Spinal cord (tissue), 10 donors: ENCODE data around the gene ZYG11A. TPM values are rescaled to one million over a fixed set of nuclear protein-coding genes. Genes with fewer than 3 reads are reported as not detected.

ENCODE experiments used
- DNase-seq, 6 donors: peaks; one replicate each; pipeline versions ENCODE4 v3.0.0 to v3.0.0-alpha.2; 2013 to 2015; ENCODE audit warnings: low spot score in 6 of 6, low read depth in 4 of 6
- H3K27ac ChIP-seq: one replicate; pipeline ENCODE4 v1.5.1; 2013; ENCODE audit warnings: low read depth, low read length, control low read depth
- H3K27me3 ChIP-seq: one replicate; pipeline ENCODE4 v1.6.1; 2013; ENCODE audit warnings: low read length; ENCODE audit not compliant: control insufficient read depth, insufficient read depth
- H3K36me3 ChIP-seq: one replicate; pipeline ENCODE4 v1.6.1; 2013; ENCODE audit warnings: low read length; ENCODE audit not compliant: control insufficient read depth, insufficient read depth
- H3K4me1 ChIP-seq: one replicate; pipeline ENCODE4 v1.6.1; 2013; ENCODE audit warnings: low read length; ENCODE audit not compliant: control insufficient read depth, insufficient read depth
- H3K4me3 ChIP-seq: one replicate; pipeline ENCODE4 v1.5.1; 2013; ENCODE audit warnings: low read depth, low read length, control low read depth
- H3K9me3 ChIP-seq: one replicate; pipeline ENCODE4 v1.6.1; 2013; ENCODE audit warnings: low read length; ENCODE audit not compliant: control insufficient read depth, insufficient read depth
- WGBS: methylation state at CpG from one replicate; pipeline ENCODE4 v1.1.5; 2013; ENCODE audit warnings: missing lambda C conversion rate; ENCODE audit not compliant: insufficient coverage; 5-methylcytosine and 5-hydroxymethylcytosine counted together
- polyA plus RNA-seq, 2 donors: library from polyadenylated mRNA; unstranded; fragments of 120-200 nt; gene quantifications; one replicate each; pipeline ENCODE4 v1.2.1, GENCODE V29; 2013; ENCODE audit not compliant: insufficient read length in 2 of 2
- total RNA-seq, 2 donors: library from RNA; depleted of rRNA in 1 of 2; stranded (reverse); fragments of 120-200 nt in 1 of 2; fragments of >200 nt in 1 of 2; gene quantifications; one replicate each; pipeline versions ENCODE4 v1.2.3 to v1.2.4, GENCODE V29; 2013 to 2014
- donor health status: healthy.

The ZYG11A gene
- total and polyA plus RNA-seq, 4 donors, result 0.06 to 0.59 (median 0.38) TPM

DNA sequence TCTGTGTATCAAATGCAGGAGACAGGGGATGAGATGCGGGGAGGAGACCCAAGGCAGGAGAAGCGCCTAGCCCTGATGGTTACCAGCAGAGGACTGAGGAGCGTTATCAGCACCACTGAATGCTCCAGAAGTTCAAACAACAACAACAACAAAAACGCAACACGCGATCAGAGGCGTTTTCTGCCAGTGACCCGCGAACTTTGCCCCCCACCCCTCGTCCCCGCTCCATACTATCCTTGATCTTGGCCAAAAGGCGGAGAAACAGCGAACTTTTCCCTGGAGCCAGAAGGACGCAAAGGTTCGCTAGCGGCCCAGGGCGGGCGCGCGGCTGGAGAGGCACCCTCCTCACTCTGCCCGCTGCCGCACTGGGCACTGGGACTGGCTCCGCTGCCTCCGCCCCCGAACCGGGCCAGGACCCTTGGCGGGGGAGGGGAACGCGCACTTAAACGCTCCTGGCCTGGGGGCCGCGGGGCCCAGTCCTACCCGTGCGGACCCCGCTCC, 78.3 kb downstream of the ZYG11A start:
- H3K4me1 ChIP-seq, result peaks cover 11% of the 10 kb centered on the region
- peak overlapping the region; percentile 50 for H3K4me3 ChIP-seq
- DNase-seq, result peak in 1 of 6 donors; percentile 9
- no peaks in the 10 kb centered on the region for H3K36me3 ChIP-seq
- 13% methylated on average over 31 of the region's 35 CpGs for WGBS
- H3K9me3 ChIP-seq, result no peaks in the 10 kb centered on the region
- peaks cover 29% of the 10 kb centered on the region for H3K27me3 ChIP-seq
- H3K27ac ChIP-seq, result no peak overlapping the region

DNA sequence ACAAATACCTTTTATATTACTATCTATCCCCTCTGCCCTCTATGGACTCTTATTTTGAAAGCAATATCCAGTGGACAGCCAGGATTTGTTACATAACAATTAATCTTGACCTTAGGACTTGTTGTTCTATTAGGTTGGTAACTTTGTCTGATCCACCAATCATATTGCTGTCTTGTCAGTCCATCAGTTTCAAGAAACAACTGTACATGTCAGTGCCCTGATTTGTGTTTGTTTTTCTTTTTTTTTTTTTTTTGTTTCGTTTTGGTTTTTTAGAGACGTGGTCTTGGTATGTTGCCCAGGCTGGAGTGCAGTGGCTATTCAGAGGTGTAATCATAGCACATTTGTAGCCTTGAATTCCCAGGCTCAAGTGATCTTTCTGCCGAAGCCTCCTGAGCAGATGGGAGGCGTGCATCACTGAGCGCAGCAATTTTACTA, 83.0 kb downstream of the ZYG11A start:
- no peak overlapping the region for H3K27ac ChIP-seq
- 77% methylated on average over 2 of the region's 5 CpGs for WGBS
- DNase-seq, result peak in 1 of 6 donors; percentile 10

DNA sequence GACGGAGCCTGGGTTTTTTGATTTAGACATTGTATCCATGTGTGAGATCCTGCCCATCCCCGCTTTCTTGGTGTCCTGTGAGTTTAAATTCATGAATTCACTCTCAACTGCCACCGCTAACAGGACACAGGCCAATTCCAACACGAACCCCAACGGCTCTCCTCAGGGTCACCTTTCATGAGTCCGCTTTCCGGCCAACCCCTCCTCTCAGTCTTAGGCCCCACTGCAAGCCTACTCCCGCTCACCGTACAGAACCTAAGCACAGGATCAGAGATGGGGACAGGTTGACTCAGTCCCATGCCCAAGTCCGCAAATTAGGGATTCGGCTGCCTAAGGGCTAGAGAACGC, 84.3 kb downstream of the ZYG11A start:
- peak overlapping the region; percentile 60 for H3K27ac ChIP-seq
- no peaks in the 10 kb centered on the region for H3K9me3 ChIP-seq
- no peaks in the 10 kb centered on the region for H3K36me3 ChIP-seq
- peak in 2 of 6 donors; percentile 10 to 31 for DNase-seq
- H3K4me1 ChIP-seq, result peaks cover 15% of the 10 kb centered on the region
- H3K4me3 ChIP-seq, result peak overlapping the region; percentile 76
- H3K27me3 ChIP-seq, result peaks cover 17% of the 10 kb centered on the region
- WGBS, result 10% methylated on average over 11 of the region's 12 CpGs

More for the DNA sequence above, 83.0 kb downstream of the ZYG11A start:
- Histone ChIP-seq H3K9me3 (no peaks in the 10 kb centered on the region), H3K4me1 (peaks cover 27% of the 10 kb centered on the region), H3K36me3 (no peaks in the 10 kb centered on the region), H3K27me3 (peaks cover 29% of the 10 kb centered on the region), H3K4me3 (no peak overlapping the region)

DNA sequence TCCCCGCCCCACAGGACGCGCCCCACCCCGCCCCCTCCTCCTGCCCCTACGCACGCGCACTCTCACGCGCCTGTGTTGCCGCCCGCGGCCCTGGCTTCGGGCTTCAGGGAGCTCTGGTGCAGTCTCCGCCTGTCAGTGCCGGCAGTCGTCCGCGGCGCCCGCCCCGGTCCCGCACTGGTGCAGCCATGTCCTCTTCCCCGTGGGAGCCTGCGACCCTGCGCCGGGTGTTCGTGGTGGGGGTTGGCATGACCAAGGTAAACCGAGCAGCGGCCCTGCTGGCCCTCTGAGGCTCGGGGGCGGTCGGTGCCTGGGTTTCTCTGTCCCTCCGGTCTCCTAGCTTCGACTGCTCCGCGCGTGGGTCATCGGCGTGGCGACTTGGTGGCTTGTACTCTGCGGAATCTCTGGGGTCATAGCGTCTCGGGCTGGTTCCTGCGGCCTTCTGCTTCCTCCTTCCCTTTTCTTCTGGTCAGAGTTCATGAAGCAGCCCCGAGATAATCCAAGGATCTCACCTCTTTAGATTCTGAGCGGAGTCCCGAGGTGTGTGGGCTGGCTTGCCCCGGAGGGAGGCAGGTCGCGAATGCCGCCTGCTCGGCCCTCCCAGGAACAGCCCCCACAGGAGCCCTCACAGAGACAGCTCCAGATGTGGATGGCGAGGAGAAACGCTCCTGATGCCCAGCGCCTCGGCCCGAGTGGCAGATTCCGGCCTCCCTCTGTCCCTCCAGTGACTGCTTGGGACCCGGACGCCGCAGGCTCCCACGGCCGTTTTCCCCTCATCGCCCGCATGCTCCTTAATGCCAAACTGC, 84.9 kb downstream of the ZYG11A start, which contains the start of gene SCP2:
TSS of gene SCP2 (plus strand) at position 65 of the 803 bp plus-strand sequence. CDS start at position 186, 121 bp downstream.
- Histone ChIP-seq H3K4me1 (peaks cover 15% of the 10 kb centered on the region), H3K36me3 (no peaks in the 10 kb centered on the region), H3K9me3 (no peaks in the 10 kb centered on the region), H3K27ac (peak within 1 kb of the TSS; percentile 60), H3K27me3 (peaks cover 11% of the 10 kb centered on the region), H3K4me3 (peak within 1 kb of the TSS; percentile 76)
- peak; percentile 33 to 91 (median 51) for DNase-seq
- WGBS, result under 1% methylated on average over 56 of the region's 65 CpGs

DNA sequence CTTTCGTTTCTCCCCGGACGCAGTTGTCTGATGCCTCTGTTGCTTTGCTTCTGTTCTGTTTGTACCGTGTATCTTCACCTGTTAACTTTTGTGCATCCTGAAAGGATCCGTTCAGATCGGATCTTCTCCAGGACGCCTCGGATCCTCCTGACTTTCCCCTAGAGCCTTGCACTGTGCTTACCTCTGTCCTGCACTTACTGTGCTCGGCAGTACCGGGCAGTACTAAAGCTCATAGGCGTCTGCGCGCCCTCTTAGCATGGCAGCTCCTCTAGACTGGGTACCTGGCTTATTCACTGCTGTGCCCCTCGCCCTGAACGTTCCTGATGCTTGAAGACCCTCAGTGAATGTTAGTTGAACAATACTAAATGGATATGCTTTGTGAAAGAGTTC, 85.5 kb downstream of the ZYG11A start:
- H3K36me3 ChIP-seq, result no peaks in the 10 kb centered on the region
- peaks cover 15% of the 10 kb centered on the region for H3K4me1 ChIP-seq
- no peak overlapping the region for H3K27ac ChIP-seq
- peak in 2 of 6 donors; percentile 28 to 58 for DNase-seq
- H3K4me3 ChIP-seq, result peak overlapping the region; percentile 76
- H3K9me3 ChIP-seq, result no peaks in the 10 kb centered on the region
- WGBS, result 19% methylated on average over 13 of the region's 15 CpGs
- peaks cover 5% of the 10 kb centered on the region for H3K27me3 ChIP-seq

DNA sequence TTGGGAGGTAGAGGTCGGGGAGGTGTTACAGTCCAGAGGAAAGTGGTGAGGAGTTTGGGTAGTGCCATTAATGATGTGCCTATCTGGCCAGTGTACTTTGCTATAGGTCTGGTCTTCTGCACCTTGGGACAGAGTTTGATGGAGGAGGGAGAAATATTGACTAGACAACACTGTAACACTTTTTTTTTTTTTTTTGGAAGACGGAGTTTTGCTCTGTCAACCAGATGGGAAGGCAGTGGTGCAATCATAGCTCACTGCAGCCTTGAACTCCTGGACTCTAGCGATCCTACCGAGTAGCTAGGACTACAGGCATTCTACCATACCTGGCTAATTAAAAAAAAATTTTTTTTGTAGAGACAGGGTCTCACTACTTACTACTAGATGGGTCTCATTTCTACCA, 86.5 kb downstream of the ZYG11A start:
- WGBS, result no CpG with 5 or more reads among the region's 4 CpGs
- H3K27me3 ChIP-seq, result no peaks in the 10 kb centered on the region
- H3K4me3 ChIP-seq, result no peak overlapping the region
- H3K4me1 ChIP-seq, result peaks cover 15% of the 10 kb centered on the region
- no peaks in the 10 kb centered on the region for H3K9me3 ChIP-seq
- no peaks in the 10 kb centered on the region for H3K36me3 ChIP-seq
- H3K27ac ChIP-seq, result no peak overlapping the region
- no peak for DNase-seq

DNA sequence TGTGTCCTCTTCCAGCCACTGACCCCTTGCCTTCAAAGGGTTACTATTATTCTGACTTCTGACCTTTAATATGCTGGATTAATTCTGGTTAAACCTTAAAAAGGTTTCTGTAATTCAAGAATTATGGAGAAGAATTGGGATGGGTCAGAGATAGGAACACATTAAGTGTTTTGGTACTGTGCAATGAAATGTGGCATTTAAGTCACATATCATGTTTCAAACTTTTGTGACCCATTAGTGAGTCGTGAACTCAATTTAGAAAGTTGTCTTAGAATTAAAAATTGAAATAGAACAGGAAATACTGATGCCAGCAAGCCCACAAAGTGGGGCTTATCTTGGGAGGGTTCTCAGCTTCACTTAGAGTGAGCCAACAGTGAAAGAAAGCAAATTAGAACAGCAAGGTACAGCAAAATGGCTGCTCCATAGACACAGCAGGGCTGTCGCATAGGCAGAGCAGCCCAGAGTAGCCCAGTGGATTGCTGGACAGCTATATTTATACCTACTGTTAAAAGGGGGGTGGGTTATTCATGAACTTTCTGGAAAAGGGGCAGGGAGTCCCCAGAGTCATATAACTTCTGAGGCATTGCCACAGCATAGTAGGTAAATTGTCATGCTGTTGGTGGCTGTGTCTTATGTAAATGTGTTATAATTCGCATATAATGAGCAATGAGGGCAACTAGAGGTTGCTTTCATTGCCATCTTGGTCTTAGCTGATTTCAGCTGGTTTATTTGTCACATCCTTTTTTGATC, 95.0 kb downstream of the ZYG11A start:
- Histone ChIP-seq H3K27ac (no peak overlapping the region), H3K27me3 (no peaks in the 10 kb centered on the region), H3K36me3 (no peaks in the 10 kb centered on the region), H3K9me3 (no peaks in the 10 kb centered on the region), H3K4me1 (no peaks in the 10 kb centered on the region), H3K4me3 (no peak overlapping the region)
- DNase-seq, result no peak
- 82% methylated on average over 3 of the region's 3 CpGs for WGBS

DNA sequence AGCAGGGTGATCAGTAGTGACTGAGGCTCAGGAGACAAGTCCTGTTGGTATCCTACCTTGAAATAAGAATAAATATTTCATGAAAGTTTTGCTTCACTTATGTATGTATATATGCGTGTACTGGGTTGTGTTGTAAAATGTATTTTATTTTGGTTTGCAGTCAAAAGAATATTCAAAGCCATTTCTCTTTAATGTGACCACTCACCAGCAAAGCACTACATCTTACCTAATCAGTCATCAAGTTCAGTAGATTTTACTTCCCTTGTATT, 95.6 kb downstream of the ZYG11A start:
- no CpG with 5 or more reads among the region's 1 CpG for WGBS
- DNase-seq, result no peak
- no peaks in the 10 kb centered on the region for H3K27me3 ChIP-seq
- no peaks in the 10 kb centered on the region for H3K36me3 ChIP-seq
- H3K4me3 ChIP-seq, result no peak overlapping the region
- no peak overlapping the region for H3K27ac ChIP-seq
- H3K9me3 ChIP-seq, result no peaks in the 10 kb centered on the region
- H3K4me1 ChIP-seq, result no peaks in the 10 kb centered on the region

DNA sequence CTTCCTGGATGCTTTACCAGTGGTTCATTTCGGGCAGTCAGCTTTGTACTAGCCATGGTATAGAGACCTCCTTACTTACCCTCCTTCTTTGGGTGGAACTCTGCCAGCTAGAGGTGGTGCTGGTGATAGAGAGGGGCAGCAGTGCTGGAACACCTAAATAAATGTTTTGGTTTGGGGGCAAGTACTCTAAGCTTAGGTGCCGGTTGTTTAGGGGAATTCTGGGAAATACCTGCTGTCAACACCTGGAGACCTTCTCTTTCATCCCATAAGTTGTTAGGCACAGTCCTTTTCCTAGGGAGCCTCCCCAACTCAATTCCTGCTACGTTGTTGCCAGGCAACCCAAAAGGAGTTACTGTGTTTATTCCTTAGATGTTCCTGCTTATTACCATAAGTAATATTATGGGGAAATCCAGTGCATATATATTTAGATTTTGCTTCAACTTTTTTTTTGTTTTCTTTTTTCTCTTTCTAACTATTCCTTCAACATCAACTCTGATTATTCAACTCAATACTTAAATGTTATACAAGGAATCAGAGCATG, 101.4 kb downstream of the ZYG11A start:
- no peak overlapping the region for H3K27ac ChIP-seq
- DNase-seq, result no peak
- no peaks in the 10 kb centered on the region for H3K27me3 ChIP-seq
- no peak overlapping the region for H3K4me3 ChIP-seq
- H3K36me3 ChIP-seq, result peaks cover 3% of the 10 kb centered on the region
- no peaks in the 10 kb centered on the region for H3K4me1 ChIP-seq
- no peaks in the 10 kb centered on the region for H3K9me3 ChIP-seq
- WGBS, result no CpG with 5 or more reads among the region's 3 CpGs
